Liver (tissue), 9 donors: ENCODE results near the gene FMO3. TPM values are rescaled to one million over a fixed set of nuclear protein-coding genes. Genes with fewer than 3 reads are reported as not detected.

Experiments
- DNase-seq: peaks from one replicate; pipeline ENCODE4 v3.0.0-alpha.2; 2017; ENCODE audit warnings: low spot score
- H3K27ac ChIP-seq, 2 donors: one replicate each; pipeline ENCODE4 v1.7.0; 2013; ENCODE audit warnings: inconsistent platforms in 2 of 2, low read length in 2 of 2, control low read depth in 1 of 2, low read depth in 1 of 2, mild to moderate bottlenecking in 1 of 2
- H3K27me3 ChIP-seq, 4 donors: one replicate each; pipeline versions ENCODE4 v1.6.1 to v1.7.0; 2013; ENCODE audit warnings: low read length in 3 of 4, inconsistent platforms in 1 of 4, mild to moderate bottlenecking in 1 of 4, moderate library complexity in 1 of 4; ENCODE audit not compliant: control insufficient read depth in 4 of 4, insufficient read depth in 4 of 4
- H3K36me3 ChIP-seq, 4 donors: one replicate each; pipeline versions ENCODE4 v1.6.1 to v1.7.0; 2013; ENCODE audit warnings: low read length in 3 of 4, mild to moderate bottlenecking in 3 of 4, low read depth in 1 of 4, moderate library complexity in 1 of 4; ENCODE audit not compliant: control insufficient read depth in 4 of 4, insufficient read depth in 3 of 4
- H3K4me1 ChIP-seq, 4 donors: one replicate each; pipeline versions ENCODE4 v1.6.1 to v1.7.0; 2013; ENCODE audit warnings: low read length in 3 of 4, mild to moderate bottlenecking in 3 of 4, moderate library complexity in 1 of 4; ENCODE audit not compliant: control insufficient read depth in 4 of 4, insufficient read depth in 4 of 4
- H3K4me3 ChIP-seq, 3 donors: one replicate each; pipeline versions ENCODE4 v1.6.1 to v1.7.0; 2013; ENCODE audit warnings: low read length in 3 of 3, control low read depth in 1 of 3, low read depth in 1 of 3, mild to moderate bottlenecking in 1 of 3
- H3K9ac ChIP-seq, 2 donors: one replicate each; pipeline ENCODE4 v1.7.0; 2013; ENCODE audit warnings: low read length in 2 of 2, mild to moderate bottlenecking in 2 of 2, moderate library complexity in 2 of 2, control low read depth in 1 of 2, low read depth in 1 of 2
- H3K9me3 ChIP-seq, 4 donors: one replicate each; pipeline versions ENCODE4 v1.6.1 to v1.7.0; 2013; ENCODE audit warnings: low read length in 3 of 4; ENCODE audit not compliant: control insufficient read depth in 4 of 4
- CTCF ChIP-seq: fragments of 150-350 bp; IDR thresholded peaks from 2 replicates; pipeline ENCODE4 v1.5.1; 2017; ENCODE audit warnings: improper control_type of control experiment, low read depth, low read length; ENCODE audit not compliant: missing input control
- EGR1 ChIP-seq, 2 donors: IDR thresholded peaks; 2 replicates each; pipeline ENCODE4 v1.6.1; 2016 to 2018; ENCODE audit warnings: antibody characterized with exemption in 2 of 2, low read depth in 2 of 2
- FOXA1 ChIP-seq: IDR thresholded peaks from 2 replicates; pipeline ENCODE4 v1.6.1; 2016; ENCODE audit warnings: antibody characterized with exemption
- FOXA2 ChIP-seq: IDR thresholded peaks from 2 replicates; pipeline ENCODE4 v1.6.1; 2016; ENCODE audit warnings: antibody characterized with exemption
- GABPA ChIP-seq, 2 donors: IDR thresholded peaks in 1 of 2; conservative IDR thresholded peaks in 1 of 2; 2 replicates each; pipeline ENCODE4 v1.6.1; 2016; ENCODE audit warnings: antibody characterized with exemption in 2 of 2, mild to moderate bottlenecking in 1 of 2, moderate library complexity in 1 of 2
- HNF4A ChIP-seq, 2 donors: conservative IDR thresholded peaks; 2 replicates each; pipeline ENCODE4 v1.6.1; 2016; ENCODE audit warnings: antibody characterized with exemption in 2 of 2, mild to moderate bottlenecking in 2 of 2
- HNF4G ChIP-seq: IDR thresholded peaks from 2 replicates; pipeline ENCODE4 v1.6.1; 2016; ENCODE audit warnings: antibody characterized with exemption
- JUND ChIP-seq, 2 donors: IDR thresholded peaks; 2 replicates each; pipeline ENCODE4 v1.6.1; 2016; ENCODE audit warnings: antibody characterized with exemption in 2 of 2
- NR2F2 ChIP-seq: IDR thresholded peaks from 2 replicates; pipeline ENCODE4 v1.6.1; 2016; ENCODE audit warnings: antibody characterized with exemption
- RXRA ChIP-seq, 2 donors: IDR thresholded peaks; 2 replicates each; pipeline ENCODE4 v1.6.1; 2017 to 2018; ENCODE audit warnings: antibody characterized with exemption in 2 of 2, mild to moderate bottlenecking in 1 of 2
- SP1 ChIP-seq: IDR thresholded peaks from 2 replicates; pipeline ENCODE4 v1.6.1; 2018; ENCODE audit warnings: antibody characterized with exemption, mild to moderate bottlenecking
- TAF1 ChIP-seq: conservative IDR thresholded peaks from 2 replicates; pipeline ENCODE4 v1.6.1; 2016; ENCODE audit warnings: antibody characterized with exemption, mild to moderate bottlenecking
- YY1 ChIP-seq: IDR thresholded peaks from 2 replicates; pipeline ENCODE4 v1.6.1; 2016; ENCODE audit warnings: antibody characterized with exemption, mild to moderate bottlenecking
- polyA plus RNA-seq, 2 donors: library from polyadenylated mRNA; stranded (reverse) in 1 of 2; unstranded in 1 of 2; fragments of 200-250 nt in 1 of 2; fragments of >200 nt in 1 of 2; fragmentation: Nextera tagmentation in 1 of 2; extraction: Ambion mirVana in 1 of 2; gene quantifications; one replicate each; pipeline versions ENCODE4 v1.2.1 to v1.2.3, GENCODE V29; 2013 to 2015
- total RNA-seq, 2 donors: library from RNA; depleted of rRNA; stranded (reverse); fragments of >200 nt; gene quantifications; one replicate each; pipeline ENCODE4 v1.2.3, GENCODE V29; 2014
- TF ChIP-seq, protein P1 (sequence below): IDR thresholded peaks from 2 replicates; pipeline ENCODE4 v1.6.1; 2016; ENCODE audit warnings: antibody characterized with exemption
- TF ChIP-seq, protein P2 (sequence below): IDR thresholded peaks from 2 replicates; pipeline ENCODE4 v1.6.1; 2016; ENCODE audit warnings: antibody characterized with exemption
- TF ChIP-seq, protein P3 (sequence below): IDR thresholded peaks from 2 replicates; pipeline ENCODE4 v1.6.1; 2016; ENCODE audit warnings: antibody characterized with exemption
- TF ChIP-seq, protein P4 (sequence below): IDR thresholded peaks from 2 replicates; pipeline ENCODE4 v1.6.1; 2016; ENCODE audit warnings: antibody characterized with exemption, mild to moderate bottlenecking
- donor health status: healthy.
- donor health status: healthy.
- donor health status: healthy.
- donor health status: healthy.
- donor health status: healthy.

FMO3 gene
- total and polyA plus RNA-seq, 4 donors = 11.1 to 276 (median 123) TPM

DNA sequence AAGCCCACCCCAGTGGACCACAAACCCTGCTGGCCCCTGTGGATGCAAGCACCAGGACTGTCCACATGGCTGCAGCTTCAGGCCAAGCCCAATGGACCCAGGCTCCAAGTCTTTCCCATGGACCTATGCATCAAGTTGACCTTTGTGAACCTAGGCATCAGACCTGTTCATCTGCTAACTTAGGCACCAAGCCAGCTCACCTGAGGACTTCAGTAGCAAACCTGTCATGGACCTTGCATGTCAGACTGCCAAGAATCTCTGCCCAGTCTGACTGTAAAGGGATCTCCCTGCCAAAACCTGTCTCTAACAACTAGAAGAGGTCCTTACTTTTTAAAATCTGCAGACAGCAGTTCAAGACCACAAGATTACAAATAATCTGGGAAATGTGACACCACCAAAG is 37.8 kb downstream of the FMO3 start:
- H3K9ac ChIP-seq = no peak overlapping the region
- H3K27me3 ChIP-seq = no peaks in the 10 kb centered on the region
- H3K4me1 ChIP-seq = no peaks in the 10 kb centered on the region
- no peak for DNase-seq
- H3K4me3 ChIP-seq = no peak overlapping the region
- TF ChIP-seq, protein P1, sequence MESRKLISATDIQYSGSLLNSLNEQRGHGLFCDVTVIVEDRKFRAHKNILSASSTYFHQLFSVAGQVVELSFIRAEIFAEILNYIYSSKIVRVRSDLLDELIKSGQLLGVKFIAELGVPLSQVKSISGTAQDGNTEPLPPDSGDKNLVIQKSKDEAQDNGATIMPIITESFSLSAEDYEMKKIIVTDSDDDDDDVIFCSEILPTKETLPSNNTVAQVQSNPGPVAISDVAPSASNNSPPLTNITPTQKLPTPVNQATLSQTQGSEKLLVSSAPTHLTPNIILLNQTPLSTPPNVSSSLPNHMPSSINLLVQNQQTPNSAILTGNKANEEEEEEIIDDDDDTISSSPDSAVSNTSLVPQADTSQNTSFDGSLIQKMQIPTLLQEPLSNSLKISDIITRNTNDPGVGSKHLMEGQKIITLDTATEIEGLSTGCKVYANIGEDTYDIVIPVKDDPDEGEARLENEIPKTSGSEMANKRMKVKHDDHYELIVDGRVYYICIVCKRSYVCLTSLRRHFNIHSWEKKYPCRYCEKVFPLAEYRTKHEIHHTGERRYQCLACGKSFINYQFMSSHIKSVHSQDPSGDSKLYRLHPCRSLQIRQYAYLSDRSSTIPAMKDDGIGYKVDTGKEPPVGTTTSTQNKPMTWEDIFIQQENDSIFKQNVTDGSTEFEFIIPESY = no peak
- TF ChIP-seq GABPA (IDR thresholded peaks at IDR 0.05 in 1 of 2, conservative IDR thresholded peaks at IDR 0.05 in 1 of 2) = no peak
- TF ChIP-seq YY1 = no peak
- TF ChIP-seq, protein P2, sequence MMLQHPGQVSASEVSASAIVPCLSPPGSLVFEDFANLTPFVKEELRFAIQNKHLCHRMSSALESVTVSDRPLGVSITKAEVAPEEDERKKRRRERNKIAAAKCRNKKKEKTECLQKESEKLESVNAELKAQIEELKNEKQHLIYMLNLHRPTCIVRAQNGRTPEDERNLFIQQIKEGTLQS = no peak
- TF ChIP-seq RXRA (IDR thresholded peaks at IDR 0.05) = no peak
- TF ChIP-seq FOXA1 = no peak
- TF ChIP-seq CTCF = no peak
- no peak for TF ChIP-seq EGR1 (IDR thresholded peaks at IDR 0.05; ENCODE audit: low read depth in 2 of 2)
- TF ChIP-seq JUND (IDR thresholded peaks at IDR 0.05) = no peak
- TF ChIP-seq FOXA2 = no peak
- TF ChIP-seq TAF1 = no peak
- TF ChIP-seq, protein P3, sequence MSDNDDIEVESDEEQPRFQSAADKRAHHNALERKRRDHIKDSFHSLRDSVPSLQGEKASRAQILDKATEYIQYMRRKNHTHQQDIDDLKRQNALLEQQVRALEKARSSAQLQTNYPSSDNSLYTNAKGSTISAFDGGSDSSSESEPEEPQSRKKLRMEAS = no peak
- TF ChIP-seq HNF4A (conservative IDR thresholded peaks at IDR 0.05) = no peak
- TF ChIP-seq HNF4G = no peak
- no peak for TF ChIP-seq NR2F2
- TF ChIP-seq, protein P4, sequence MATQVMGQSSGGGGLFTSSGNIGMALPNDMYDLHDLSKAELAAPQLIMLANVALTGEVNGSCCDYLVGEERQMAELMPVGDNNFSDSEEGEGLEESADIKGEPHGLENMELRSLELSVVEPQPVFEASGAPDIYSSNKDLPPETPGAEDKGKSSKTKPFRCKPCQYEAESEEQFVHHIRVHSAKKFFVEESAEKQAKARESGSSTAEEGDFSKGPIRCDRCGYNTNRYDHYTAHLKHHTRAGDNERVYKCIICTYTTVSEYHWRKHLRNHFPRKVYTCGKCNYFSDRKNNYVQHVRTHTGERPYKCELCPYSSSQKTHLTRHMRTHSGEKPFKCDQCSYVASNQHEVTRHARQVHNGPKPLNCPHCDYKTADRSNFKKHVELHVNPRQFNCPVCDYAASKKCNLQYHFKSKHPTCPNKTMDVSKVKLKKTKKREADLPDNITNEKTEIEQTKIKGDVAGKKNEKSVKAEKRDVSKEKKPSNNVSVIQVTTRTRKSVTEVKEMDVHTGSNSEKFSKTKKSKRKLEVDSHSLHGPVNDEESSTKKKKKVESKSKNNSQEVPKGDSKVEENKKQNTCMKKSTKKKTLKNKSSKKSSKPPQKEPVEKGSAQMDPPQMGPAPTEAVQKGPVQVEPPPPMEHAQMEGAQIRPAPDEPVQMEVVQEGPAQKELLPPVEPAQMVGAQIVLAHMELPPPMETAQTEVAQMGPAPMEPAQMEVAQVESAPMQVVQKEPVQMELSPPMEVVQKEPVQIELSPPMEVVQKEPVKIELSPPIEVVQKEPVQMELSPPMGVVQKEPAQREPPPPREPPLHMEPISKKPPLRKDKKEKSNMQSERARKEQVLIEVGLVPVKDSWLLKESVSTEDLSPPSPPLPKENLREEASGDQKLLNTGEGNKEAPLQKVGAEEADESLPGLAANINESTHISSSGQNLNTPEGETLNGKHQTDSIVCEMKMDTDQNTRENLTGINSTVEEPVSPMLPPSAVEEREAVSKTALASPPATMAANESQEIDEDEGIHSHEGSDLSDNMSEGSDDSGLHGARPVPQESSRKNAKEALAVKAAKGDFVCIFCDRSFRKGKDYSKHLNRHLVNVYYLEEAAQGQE = no peak
- TF ChIP-seq SP1 = no peak
- no peaks in the 10 kb centered on the region for H3K9me3 ChIP-seq
- no peak overlapping the region for H3K27ac ChIP-seq
- H3K36me3 ChIP-seq = no peaks in the 10 kb centered on the region
